CD1c-positive myeloid dendritic cell (primary cell): ENCODE data around the gene INMT.

Experiments used
- DNase-seq: peaks from one replicate; pipeline ENCODE4 v3.0.0-alpha.2; 2016; ENCODE audit errors: extremely low spot score

Gene INMT

GRCh38 chr7:30727061-30727945, 24.6 kb upstream of the INMT start:
- peak; percentile 2 for DNase-seq

- DNase-seq: no peak
Observed at GRCh38 chr7:30728591-30729100, 23.3 kb upstream of the INMT start.

DNA sequence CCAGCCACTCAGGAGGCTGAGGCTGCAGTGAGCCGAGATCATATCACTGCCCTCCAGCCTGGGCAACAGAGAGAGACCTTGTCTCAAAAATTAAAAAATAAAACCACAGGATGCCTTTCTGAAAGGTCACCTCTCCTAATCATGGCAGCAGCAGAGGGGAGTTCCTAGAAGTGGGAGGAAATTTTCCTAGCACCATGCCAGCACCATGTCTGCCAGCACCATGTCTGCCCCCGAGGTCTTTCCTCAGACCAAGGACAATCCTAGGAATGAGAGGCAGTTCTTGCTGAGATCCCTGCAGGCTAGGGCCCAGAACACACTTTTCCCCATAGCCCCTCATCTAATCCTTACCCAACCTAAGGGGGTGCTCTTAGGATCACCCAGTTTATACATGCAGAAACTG, 22.3 kb upstream of the INMT start:
- no peak for DNase-seq

DNA sequence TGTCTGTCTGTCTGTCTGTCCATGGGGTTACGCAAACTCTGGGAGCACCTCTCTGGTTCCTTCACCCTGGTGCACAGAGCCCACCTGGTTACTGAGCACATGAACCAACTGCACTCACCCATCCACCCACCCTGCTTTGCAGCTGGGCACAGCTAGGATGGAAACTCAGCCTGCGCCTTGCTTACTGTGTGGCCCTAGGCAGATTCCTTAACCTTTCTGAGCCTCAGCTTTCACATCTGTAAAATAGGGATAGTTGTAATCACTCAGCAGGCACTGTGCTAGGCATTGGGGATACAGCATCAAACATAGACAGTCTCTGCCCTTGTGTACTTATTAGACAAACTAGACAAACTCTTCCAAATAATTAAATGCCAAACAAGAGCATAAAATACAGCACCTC, 21.8 kb upstream of the INMT start:
- no peak for DNase-seq

GRCh38 chr7:30730996-30731395, 20.9 kb upstream of the INMT start:
- DNase-seq: no peak

DNA sequence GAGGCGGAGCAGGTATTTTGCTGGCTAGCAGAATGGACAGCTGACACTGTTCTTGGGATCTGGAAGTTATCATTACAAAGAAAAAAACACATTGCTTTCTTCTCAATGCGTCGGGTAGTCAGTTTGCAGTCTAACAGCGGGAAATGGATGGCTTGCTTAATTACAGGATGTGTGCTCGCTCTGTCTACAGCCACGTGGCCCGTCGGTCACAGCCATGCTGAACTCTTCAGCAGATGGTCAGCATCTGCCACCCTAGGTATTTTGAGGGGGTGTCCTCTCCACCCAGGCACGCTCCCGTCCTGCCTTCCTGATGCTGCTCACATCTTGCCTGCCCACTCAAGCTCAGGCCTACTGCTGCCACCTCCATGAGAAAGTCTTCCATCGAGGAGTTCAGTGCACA, 20.4 kb upstream of the INMT start:
- no peak for DNase-seq

DNA sequence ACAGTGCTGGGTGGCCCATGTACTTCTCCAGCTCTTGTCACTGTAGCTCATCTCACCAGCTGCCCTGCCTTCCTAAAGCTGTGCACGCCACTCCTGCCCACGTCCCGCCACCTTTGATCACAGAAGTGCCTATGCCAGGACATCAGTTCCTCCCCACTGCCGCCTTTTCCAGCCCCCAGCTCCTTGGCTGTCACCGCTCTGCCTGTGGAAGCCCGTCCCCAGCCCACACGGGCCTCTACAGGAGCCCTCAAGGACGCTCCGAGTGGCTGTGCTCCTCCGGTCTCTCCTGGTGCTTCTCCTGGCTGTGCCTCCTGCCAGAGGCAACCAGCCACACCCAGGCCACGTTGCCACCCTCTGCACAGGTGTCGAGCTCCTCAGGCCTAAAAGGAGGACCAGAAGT, 19.3 kb upstream of the INMT start:
- no peak for DNase-seq

DNA sequence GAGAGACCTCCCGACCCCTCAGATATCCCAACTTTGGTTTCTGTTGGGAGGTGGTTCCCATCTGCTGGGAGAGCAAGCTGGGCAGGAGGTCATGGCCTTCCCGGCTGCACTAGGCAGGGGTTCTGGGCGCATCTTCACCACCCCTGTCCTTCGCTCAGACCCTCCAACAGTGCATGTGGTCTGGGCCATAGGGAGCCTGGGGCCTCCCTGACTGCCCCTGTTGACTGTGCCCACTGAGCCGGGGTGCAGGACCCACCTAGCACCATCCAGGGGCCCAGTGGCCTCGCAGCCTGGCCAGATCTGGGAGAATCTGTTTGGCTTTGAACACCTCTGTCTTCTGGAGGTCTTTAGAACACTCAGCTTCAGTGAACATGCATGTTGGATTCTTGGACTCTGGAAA, 18.7 kb upstream of the INMT start:
- no peak for DNase-seq

DNA sequence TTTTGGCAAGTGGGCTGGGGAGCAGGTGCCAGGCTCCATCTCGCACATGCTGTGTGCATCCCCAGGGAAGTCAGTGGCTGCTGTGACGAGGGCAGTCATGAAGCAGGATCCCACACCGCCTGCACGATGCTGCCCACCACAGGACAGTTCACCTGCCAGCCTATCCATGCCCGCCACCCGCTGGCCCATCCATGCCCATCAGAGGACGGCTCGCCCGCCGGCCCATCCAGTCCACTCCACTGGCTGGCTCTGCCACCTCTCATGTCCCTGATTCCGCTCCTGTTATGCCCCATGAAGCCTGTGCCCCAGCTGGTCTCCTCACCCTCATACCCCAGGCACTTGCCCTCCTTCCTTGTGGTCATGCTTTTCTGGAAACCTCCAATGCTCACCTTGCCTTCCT, 18.2 kb upstream of the INMT start:
- no peak for DNase-seq

DNA sequence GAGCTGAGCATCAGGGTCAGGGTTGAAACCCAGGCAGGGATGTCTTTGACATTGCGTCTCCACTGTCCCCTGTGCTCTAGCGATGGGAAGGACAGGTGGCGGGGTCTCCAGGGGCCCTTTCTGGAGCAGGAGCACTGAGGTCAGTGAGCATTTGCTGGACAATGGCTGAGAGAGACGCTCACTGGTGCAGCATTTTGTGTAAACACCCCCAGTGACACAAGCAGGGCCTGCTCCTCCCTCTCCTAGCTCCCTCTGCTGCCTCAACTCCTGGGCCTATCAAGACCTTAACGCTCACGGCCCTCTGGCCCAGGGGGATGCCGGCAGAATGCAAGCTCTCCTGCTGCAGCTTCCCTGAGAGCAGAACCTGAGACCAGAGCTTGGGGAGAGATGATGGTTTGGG, 17.4 kb upstream of the INMT start:
- no peak for DNase-seq

- no peak for DNase-seq
Observed at GRCh38 chr7:30735631-30736030, 16.3 kb upstream of the INMT start.

DNA sequence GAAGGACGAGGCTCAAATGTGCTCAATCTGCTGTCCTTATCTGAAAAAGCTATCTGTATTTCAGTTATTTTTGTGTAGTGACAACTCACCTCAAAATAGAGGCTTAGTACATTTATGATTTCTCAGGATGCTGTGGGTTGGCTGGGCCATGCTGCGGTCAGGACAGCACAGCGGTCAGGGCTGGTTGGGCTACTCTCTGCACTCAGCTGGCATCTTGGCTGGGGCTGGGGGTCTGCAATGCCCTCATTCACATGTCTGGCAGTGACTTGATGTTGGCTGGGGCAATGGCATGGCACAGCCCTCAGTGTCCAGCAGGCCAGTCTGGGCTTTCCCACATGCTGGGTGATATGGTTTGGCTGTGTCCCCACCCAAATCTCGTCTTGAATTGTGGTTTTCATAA, 15.6 kb upstream of the INMT start:
- DNase-seq: no peak

DNA sequence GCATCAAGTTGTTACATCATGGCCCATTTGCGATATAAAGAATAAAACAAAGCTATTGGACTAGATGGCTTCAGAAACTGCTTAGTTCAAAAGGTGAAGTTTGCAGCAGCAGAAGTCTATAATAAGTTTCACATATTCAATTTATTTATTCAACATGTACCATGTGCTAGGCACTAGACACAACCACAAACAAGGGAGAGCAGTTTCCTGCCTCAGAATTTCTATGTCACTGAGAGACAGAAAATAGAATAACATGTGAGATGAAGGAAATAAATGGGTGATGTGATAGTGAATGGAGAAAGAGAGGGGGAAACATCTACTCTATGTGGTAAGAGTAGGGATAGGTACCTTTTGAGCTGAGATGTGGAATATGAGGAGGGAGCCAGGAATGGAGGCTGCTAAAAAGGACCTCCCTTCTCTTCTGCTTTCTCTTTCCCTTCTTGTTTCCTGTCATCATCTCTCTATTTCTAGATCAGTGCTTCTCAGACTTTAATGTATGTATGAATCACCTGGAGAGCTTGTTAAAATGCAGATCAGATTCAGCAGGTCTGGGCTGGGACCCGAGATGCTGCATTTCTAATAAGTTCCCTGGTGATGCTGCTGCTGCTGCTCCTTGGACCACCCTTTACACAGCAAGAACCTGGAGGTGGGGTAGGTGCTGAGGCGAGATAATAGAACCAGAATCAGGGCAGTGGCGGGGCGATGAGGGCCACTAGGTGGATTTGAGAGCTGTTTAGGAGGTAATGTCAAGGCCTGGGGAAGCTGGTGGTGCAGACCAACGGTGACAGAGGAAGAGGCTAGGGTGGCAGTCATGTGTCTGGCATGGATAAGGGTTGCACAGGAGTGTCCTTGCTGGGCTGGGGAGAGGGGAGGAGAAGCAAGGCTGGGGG, 13.7 kb upstream of the INMT start:
- DNase-seq: no peak

DNA sequence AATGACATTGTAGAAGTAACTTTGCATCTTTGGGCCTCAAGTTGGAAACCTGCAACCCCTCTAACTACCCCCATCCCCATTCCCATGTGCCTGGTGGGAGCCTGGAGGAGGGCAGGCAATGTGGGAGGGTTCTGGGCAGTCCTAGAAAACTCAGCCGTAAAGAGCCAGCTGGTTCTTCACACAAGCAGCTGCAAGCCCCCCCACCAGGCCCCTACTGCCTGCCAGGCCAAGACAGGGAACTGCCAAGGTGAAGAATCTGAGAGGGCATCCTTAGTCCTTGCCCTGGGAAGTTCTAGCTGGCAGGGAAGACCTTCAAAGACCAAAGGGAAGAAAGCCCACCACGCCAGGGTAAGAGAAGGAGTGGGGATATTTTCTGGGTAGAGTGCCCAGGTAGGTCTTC, 12.2 kb upstream of the INMT start:
- DNase-seq: no peak

DNA sequence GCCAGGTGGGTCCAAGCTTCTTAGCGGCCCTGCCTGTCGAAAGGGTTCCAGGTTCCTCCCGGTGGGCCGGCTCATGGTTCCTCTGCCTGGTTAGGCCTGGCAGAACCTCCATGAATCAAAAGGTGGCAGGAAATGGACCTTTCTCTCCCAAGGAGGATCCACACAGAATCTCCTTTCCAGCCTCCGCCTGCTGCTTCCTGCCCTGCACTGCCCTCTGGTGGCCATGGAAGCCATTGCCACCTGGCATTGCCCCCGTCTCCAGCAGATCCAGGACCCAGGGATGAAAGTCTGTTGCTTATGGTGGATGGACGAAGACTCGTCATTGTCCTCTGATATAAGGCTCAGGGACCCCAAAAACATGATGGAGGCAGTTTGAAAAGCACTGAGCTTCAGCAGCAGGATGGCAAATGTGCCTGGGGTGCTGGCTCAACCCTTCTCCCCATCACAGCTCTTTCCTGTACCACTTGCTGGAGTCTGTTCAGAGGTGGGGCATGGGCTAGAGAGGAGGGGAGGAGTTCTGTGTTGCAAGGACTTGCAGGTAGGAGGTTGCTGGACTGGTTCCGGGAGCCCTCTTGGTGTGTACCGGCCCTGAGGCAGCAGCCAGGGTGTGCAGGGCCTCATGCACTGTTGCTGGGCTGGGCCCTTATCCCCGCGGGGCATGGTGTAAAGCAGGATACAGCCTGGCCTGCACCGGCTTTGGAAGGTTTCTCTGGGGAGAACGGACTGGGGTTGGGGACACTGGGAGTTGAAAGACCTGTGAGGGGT, 11.3 kb upstream of the INMT start:
- peak; percentile 64 for DNase-seq

DNA sequence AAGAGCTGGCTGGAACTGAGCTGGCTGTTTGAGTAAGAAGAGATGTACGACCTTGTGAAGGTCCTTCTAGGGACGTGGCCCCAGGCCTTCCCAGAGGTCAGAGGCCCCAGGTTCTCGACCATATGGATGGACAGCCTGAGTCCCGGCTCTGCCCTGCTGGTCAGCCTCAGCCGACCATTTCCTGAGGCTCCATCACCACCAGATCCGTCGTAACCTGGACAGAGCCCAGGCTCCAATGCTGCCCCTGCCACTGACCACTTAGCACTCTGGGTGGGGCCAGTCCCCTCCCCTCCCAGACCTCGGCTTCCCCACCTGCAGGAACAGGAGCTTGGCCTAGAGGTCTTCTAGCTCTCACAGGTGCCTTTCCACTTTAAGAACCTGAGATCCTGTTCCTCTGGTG, 10.6 kb upstream of the INMT start:
- DNase-seq: no peak

DNA sequence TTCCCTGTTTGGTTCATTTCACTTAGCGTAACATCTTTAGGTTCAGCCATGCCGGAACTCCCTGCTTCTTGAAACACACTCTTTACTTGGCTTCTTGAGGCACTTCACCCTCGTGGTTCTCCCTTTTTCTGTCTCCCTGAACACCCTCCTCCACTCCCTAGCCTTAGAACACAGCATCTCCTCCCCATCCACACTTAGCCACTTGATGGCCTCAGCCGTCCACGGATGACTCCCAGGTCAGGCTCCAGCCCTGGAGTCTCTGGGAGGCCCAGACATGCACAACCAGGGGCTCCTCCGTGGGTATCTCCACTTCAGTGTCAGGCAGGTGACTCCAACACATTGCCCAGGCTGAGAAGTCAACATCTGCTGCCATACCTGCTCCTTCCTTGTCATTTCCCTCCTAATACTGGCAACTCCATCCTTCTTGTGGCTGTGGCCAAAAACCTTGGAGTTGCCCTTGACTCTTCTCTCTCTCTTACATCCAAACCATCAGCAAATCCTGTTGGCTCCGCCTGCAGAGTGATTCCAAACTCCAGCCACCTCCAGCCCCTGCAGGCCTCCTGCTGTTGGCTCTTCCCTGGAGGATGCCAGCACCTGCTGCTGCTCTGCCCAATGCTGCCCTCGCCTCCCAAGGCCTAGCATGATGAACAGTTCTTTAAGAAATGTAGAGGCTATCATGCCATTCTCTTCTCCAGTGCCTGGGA, 8.4 kb upstream of the INMT start:
- DNase-seq: no peak

DNA sequence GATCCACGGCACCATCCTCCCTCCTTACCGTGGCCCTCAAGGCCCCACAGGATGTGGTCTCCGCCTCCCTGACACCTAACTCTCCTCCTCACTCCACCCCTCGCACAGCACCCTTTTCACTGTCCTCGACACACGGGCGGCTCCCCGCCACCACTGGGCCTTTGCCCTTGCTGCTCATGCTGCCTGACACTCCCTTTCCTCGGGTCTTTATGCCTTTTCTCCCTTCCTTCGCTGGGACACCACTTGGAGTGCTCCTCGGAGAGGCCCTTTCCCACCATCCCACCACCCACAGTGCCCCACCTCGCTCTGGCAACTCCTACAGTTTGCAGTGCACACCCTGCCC, 7.9 kb upstream of the INMT start:
- no peak for DNase-seq

DNA sequence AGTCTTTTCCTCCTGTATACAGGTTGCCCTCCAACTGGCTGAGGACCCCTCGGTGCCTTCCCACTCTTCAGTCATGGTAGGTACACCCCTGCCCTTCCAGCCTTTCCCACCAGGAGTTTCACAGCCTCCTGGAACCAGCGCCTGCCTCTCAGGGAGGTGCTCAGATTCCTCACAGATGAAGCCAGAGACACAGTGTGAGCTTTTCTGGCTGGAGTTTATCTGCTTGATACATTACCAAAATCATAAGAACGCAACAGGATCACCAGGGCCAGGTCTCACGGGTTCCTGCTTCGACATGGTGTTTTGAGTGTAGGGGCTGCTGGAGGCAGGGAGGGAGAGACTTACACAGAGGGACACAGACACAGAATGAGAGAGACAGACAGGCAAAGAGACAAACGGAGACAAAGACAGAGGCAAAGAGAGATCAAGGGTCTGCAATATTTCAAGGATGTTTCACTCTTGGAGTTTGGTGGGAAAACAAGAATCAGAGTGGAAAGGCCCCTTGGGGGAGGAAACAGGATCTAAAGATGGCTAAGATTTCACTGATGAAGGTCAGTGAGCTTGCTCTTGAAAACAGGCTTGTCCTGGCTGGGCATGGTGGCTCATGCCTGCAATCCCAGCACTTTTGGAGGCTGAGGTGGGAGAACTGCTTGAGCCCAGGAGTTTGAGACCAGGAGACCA, 6.5 kb upstream of the INMT start:
- no peak for DNase-seq

DNA sequence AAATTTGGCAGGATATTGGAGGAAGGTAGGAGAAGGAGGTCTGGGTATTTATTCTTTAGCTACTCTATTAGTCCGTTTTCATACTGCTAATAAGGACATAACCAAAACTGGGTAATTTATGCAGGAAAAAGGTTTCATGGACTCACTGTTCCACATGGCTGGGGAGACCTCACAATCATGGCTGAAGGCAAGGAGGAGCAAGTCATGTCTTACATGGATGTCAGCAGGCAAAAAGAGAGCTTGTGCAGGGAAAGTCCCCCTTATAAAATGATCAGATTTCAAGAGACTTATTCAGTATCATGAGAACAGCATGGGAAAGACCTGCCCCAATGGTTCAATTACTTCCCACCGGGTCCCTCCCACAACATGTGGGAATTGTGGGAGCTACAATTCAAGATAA, 1.9 kb upstream of the INMT start:
- no peak for DNase-seq
